ENCODE measurements around the gene SETX.

DNA sequence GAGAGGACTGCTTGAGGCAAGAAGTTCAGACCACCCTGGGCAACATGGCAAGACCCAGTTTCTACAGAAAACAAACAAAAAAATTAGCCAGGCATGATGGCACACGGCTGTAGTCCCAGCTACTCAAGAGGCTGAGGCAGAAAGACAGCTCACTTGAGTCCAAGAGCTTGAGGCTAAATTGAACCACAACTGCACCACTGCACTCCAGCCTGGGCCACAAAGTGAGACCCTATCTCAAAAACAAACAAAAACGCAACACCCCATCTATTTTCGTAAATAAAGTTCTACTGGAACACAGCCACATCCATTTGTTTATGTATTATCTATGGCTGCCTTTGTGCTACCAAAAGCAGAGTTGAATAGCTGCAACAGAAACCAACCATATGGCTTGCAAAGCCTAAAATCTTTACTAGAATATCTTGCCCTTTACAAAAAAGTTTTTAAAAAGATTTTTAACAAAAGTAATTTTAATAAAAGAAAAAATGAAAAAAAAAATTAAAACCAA is 67.5 kb downstream of the SETX start:
- TF ChIP-seq, protein P1, sequence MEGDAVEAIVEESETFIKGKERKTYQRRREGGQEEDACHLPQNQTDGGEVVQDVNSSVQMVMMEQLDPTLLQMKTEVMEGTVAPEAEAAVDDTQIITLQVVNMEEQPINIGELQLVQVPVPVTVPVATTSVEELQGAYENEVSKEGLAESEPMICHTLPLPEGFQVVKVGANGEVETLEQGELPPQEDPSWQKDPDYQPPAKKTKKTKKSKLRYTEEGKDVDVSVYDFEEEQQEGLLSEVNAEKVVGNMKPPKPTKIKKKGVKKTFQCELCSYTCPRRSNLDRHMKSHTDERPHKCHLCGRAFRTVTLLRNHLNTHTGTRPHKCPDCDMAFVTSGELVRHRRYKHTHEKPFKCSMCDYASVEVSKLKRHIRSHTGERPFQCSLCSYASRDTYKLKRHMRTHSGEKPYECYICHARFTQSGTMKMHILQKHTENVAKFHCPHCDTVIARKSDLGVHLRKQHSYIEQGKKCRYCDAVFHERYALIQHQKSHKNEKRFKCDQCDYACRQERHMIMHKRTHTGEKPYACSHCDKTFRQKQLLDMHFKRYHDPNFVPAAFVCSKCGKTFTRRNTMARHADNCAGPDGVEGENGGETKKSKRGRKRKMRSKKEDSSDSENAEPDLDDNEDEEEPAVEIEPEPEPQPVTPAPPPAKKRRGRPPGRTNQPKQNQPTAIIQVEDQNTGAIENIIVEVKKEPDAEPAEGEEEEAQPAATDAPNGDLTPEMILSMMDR (conservative IDR thresholded peaks at IDR 0.05; ENCODE audit: low read length) = no peak
- no peak for TF ChIP-seq EZH2phosphoT487 (IDR thresholded peaks at IDR 0.05; ENCODE audit: borderline replicate concordance, low read depth, low read length)

Measured in OCI-LY7 (cell line).